Transverse colon (tissue), 3 donors: Measurements from ENCODE around the gene CDCA7L.

ENCODE experiments used
- POLR2A ChIP-seq: fragments of 450-650 bp; IDR thresholded peaks from one replicate; pipeline ENCODE4 v1.6.1; 2016; ENCODE audit warnings: antibody characterized with exemption, mild to moderate bottlenecking, moderate library complexity
- TF ChIP-seq, protein P1 (sequence below), 5 experiments: fragments of 200-600 bp in 3 of 5; fragments of 450-650 bp in 2 of 5; sonication (generic) in 3 of 5; IDR thresholded peaks; 1 replicate in 2 of 5; 2 replicates in 3 of 5; pipeline ENCODE4 v1.5.1; 2016 to 2017; ENCODE audit warnings: antibody characterized with exemption in 5 of 5, inconsistent platforms in 3 of 5, mild to moderate bottlenecking in 2 of 5, moderate library complexity in 1 of 5

GRCh38 chr7:21947946-21948345 lies 2.2 kb upstream of the CDCA7L start:
- TF ChIP-seq, protein P1, sequence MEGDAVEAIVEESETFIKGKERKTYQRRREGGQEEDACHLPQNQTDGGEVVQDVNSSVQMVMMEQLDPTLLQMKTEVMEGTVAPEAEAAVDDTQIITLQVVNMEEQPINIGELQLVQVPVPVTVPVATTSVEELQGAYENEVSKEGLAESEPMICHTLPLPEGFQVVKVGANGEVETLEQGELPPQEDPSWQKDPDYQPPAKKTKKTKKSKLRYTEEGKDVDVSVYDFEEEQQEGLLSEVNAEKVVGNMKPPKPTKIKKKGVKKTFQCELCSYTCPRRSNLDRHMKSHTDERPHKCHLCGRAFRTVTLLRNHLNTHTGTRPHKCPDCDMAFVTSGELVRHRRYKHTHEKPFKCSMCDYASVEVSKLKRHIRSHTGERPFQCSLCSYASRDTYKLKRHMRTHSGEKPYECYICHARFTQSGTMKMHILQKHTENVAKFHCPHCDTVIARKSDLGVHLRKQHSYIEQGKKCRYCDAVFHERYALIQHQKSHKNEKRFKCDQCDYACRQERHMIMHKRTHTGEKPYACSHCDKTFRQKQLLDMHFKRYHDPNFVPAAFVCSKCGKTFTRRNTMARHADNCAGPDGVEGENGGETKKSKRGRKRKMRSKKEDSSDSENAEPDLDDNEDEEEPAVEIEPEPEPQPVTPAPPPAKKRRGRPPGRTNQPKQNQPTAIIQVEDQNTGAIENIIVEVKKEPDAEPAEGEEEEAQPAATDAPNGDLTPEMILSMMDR (IDR thresholded peaks at IDR 0.05): no peak
- TF ChIP-seq POLR2A: no peak
